DMS114 treated with DMSO at 0.1 percent for 48 hours (cell line): ENCODE measurements around the gene ABTB1.

Source experiments
- DNase-seq: peaks from one replicate; lab custom pipeline; 2025; ENCODE audit not compliant: unreplicated experiment; lab: John Stamatoyannopoulos, UW

The ABTB1 gene

GRCh38 chr3:127686512-127686894 lies 13.8 kb downstream of the ABTB1 start:
- no peak for DNase-seq

GRCh38 chr3:127687228-127687737 lies 14.5 kb downstream of the ABTB1 start:
- DNase-seq: no peak

- no peak for DNase-seq
These were observed 15.3 kb downstream of the ABTB1 start for GRCh38 chr3:127688022-127688415.

DNA sequence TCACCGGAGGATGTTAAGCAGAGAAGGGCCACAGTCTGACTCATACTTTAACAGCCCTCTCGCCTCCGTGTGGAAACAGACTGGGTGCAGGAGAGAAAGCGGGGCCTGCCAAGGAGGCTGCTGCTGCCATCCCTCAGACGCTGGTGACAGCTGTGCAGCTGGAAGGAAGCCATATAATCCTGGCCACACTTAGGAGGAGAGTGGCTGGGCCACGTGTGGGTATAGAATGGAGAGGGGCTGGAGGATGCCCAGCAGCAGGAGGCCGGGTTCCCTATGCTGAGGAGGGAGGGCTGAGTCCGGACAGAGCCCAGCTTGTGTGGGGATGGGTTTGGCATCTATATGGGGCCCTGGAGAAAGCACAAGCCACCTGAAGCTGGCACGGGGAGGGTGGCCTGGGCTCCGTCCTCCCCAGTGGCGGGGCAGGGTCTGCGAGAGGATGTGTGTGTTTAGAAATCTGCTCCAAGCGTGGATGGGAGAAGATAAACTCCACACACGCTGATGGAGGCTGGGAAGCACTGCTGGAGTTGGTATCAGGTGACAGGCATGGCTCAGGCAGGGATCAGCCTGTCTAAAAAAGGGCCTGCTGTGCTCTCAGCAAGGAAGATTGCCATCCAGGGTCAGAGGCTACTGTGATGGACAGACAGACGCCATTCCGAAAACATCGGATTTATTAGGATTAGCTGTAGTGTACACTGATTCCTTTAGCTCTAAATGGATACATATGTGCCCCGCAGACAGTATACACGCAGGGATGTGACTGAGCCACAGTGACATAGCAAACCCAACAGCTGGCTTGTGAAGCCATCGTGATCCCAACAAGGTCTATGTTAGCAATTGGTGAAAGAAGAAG lies 15.9 kb downstream of the ABTB1 start:
- no peak for DNase-seq

GRCh38 chr3:127689266-127689860 lies 16.6 kb downstream of the ABTB1 start:
- DNase-seq: no peak

DNA sequence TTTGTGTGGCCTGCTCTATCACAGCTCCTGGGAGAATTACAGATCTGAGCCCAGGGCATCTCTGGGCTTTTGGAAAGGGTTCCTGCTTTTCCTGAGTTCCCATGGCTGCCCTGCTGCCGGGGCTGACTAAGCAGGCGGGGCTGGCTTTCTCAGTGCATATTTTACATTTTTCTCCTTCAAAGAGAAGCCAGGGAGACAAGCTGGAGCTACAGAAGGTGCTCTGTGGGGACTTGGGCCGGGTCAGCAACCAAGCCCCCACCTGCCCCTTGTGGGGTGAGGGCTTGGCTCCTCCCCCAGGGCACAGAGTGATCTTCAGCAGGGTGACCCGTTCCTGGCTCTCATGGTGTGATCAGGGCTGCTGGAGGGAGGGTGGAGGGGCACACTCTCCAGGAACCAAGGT lies 17.4 kb downstream of the ABTB1 start:
- no peak for DNase-seq

DNA sequence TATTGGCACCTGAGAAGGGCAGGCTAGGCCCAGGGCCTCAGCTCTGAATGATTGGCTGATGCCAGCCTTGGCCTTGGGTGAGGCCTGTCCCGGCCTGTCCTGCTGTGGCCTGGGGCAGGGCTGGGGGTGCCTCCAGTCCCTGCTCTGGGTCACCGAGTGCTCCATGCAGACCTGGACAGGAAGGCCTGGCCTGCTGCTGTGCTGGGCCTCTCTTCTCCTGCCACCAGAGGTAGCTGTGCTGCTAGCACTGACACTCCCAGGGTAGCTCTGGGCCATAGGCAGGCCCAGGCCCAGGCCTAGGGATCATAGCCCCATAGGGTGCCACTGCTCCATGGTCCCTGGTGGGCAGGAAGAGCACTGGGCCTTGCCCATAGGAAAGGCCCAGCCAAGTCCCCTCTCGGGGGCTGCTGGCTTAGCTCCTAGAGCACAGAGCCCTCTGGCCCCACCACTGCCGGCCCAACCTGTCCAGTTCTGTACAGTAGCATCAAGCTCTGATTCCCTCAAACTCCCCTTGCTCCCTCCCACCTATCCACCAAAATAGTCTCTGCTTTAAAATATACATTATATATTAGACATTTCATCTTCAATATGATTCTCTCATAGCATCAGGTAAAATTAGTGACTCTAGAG lies 18.2 kb downstream of the ABTB1 start:
- peak; percentile 23 for DNase-seq

GRCh38 chr3:127691489-127691888 lies 18.7 kb downstream of the ABTB1 start:
- DNase-seq: no peak

- no peak for DNase-seq
These were observed 19.2 kb downstream of the ABTB1 start for GRCh38 chr3:127691974-127692373.

DNA sequence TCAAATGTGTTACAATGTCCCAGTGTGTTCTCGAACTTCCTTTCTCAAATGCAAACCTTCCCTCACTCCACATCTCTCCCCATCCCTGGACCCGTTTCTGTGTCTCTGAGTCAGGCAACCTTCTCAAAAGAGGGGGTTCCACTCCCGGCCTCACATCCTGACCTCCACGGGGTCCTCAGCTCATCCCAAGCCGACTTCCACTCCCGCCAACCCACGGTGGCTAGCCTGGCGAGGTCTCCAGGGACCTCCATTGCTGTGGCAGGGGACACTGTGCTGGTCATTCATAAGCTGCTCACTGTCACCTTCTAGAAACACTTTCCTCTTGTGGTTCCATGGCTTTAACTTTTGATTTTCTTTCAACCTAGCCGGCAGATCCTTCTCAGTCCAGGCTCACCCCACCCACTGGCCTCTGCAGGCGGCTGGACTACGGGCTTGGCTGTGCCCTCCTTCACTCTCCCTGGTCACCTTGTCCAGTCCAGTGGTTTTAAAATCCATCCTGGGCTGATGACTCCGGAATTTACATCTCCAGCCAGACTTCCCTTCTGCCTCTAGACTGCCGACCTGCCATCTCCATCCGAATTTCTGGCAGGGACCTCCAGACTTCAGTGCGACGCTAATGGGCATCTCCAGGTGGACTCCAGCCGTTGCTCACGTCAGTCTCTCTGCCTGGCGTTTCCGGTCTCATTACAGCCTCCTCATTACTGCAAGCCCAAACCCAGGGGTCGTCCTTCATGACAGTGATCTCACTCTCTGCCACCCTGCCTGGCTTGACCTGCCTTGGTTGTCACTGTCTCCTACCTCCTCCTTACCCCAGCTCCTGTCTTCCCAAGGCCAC lies 20.0 kb downstream of the ABTB1 start:
- DNase-seq: no peak

GRCh38 chr3:127693336-127693843 lies 20.6 kb downstream of the ABTB1 start:
- no peak for DNase-seq

DNA sequence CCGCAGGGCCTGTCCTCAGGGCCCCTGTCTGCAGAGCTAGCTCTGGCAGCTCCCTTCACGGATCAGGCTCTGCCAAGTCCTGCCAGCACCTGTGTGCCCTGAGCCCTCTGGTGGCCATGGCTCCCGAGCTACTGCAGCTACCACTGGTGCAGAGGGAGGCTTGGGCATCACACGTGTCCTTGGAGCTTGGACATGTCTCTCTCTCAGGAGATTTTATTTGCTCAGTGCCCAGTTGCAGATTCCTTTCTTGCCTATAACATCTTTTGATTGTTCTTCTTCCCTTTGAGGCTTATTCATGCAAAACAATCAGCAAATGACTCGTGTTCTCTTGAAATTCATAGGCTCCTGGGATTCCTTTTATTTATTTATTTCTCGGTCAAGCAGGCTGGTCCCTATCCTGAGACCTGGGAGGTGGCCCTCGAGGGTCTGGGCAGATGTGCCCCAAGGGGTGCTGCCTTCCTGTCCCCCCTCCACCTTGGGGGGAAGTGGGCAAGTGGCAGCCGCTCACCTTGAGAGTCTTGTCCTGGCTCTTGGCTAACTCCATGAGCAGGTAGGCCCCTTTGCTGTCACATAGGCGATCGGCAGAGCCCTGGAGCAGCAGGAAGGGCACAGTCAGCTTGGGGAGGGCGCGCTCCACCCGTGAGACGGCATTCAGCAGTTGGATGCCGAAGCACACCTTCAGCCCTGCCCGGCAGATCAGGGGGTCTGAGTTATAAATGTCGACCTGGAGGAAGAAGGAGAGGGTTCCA lies 21.9 kb downstream of the ABTB1 start:
- DNase-seq: no peak

GRCh38 chr3:127697551-127698240 lies 24.9 kb downstream of the ABTB1 start:
- peak; percentile 49 for DNase-seq

DNA sequence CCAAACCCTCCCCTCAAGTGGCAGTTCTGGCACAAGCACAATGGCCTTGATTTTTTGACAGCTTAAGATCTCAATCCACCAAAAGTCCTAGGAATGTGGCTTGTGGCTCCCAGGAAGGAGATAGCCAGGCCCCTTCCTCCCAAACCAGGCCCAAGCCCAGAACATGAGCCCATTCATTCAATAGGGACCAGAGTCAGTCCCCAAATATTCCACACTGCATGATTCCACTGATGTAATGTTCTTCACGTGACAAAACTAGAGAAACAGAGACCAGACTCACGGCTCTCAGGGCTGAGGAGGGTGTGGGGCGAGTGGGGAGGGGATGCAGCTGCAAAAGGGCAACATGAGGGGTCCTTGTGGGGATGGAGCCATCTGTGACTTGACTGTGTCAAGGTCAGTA lies 25.5 kb downstream of the ABTB1 start:
- DNase-seq: no peak

DNA sequence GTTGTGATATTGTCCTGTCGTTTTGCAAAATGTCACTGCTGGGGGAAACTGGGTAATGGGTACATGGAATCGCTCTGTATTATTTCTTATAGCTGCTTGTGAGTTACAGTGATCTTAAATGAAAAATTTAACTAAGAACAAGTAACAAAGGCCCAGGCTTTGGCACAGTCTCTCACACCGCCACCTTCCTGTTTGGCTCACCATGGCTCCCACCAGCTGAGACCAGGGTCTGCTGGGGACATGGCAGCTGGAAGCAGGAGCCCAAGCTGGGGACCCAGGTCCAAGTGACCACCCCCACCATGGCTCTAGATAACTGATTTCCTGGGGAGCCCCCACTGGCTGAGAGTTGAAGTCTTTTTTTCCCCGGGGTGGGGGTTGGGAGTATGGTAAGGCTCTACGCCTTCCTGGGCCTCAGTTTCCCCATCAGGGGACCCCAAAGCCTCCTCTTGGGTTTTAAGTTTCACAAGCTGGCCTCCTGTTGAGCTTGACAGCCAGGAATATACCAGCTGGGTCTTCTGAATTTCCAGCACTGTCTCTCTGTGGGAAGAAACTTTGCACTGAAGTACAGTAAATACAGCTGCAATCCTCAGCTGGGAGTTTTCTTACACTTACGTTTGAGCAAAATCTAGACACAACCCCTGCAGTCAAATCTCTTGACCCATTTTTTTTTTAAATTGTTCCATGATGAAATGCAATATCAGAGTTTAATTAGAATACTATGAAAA lies 26.1 kb downstream of the ABTB1 start:
- DNase-seq: no peak

- no peak for DNase-seq
These were observed 26.9 kb downstream of the ABTB1 start for GRCh38 chr3:127699416-127700300.

DNA sequence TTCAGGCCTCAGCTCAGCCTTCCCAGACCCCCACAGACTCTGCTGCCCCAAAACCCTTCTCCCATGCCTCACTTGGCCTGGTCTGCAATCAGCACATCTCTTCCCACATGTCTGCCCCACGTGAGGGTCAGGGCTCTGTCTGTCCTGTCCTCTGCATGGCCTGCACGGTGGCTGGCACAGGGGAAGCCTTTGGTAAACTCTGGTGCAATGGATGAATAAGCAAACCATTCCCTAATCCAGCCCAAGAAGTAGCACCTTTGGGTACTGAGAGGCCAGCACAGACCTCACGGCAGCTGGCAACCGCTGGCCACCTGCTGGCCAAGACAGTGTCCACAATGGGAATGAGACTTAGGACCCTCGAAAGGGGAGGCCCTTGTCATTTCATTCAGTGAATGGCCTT lies 27.7 kb downstream of the ABTB1 start:
- DNase-seq: no peak

- DNase-seq: no peak
These were observed 28.6 kb downstream of the ABTB1 start for GRCh38 chr3:127701280-127701911.
